ENCODE data around the gene ABHD10. TPM values are rescaled to one million over a fixed set of nuclear protein-coding genes. Genes with fewer than 3 reads are reported as not detected.

Gene ABHD10
- total RNA-seq, 4 donors from 2014 or later, result 13.2 to 21.7 (median 16.8) TPM

DNA sequence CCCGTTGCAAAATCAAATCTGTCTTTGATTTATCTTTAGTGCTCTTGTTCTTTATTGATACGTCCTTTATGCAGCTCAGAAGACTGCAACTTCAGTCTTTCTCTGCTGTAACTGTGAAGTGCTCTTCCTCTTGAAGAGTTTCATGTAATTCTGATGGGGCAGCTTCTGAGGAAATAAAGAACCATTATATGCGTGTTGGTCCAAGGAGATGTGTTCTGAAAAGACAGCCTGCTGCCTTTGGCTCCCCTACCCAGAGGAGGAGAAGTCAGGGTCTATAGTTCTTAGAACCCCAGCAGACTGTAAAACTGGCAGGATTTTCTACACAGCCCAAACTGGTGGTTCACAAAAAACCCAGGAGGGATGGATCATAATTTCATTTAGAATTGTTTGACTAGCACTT is 22.4 kb upstream of the ABHD10 start:
- intact Hi-C loops (cut with DNase I; ENCODE audit: low total_unique reads), result no loop called here
- no peak for DNase-seq (ENCODE audit: low spot score in 2 of 2)
- TF ChIP-seq POLR2A (IDR thresholded peaks at IDR 0.05), result no peak
- TF ChIP-seq, protein P1, sequence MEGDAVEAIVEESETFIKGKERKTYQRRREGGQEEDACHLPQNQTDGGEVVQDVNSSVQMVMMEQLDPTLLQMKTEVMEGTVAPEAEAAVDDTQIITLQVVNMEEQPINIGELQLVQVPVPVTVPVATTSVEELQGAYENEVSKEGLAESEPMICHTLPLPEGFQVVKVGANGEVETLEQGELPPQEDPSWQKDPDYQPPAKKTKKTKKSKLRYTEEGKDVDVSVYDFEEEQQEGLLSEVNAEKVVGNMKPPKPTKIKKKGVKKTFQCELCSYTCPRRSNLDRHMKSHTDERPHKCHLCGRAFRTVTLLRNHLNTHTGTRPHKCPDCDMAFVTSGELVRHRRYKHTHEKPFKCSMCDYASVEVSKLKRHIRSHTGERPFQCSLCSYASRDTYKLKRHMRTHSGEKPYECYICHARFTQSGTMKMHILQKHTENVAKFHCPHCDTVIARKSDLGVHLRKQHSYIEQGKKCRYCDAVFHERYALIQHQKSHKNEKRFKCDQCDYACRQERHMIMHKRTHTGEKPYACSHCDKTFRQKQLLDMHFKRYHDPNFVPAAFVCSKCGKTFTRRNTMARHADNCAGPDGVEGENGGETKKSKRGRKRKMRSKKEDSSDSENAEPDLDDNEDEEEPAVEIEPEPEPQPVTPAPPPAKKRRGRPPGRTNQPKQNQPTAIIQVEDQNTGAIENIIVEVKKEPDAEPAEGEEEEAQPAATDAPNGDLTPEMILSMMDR (IDR thresholded peaks at IDR 0.05), result no peak
- H3K4me3 ChIP-seq (ENCODE audit: low read depth, poor library complexity, severe bottlenecking), result no peak overlapping the region
- 51 to 54% methylated on average over 3 of the region's 3 CpGs for WGBS, 2 donors

- TF ChIP-seq, protein P1 (IDR thresholded peaks at IDR 0.05), result no peak
- TF ChIP-seq POLR2A (IDR thresholded peaks at IDR 0.05), result no peak
- no peak for DNase-seq (ENCODE audit: low spot score in 2 of 2)
- no peak overlapping the region for H3K4me3 ChIP-seq (ENCODE audit: low read depth, poor library complexity, severe bottlenecking)
- WGBS, 2 donors, result 69 to 72% methylated on average over 4 of the region's 4 CpGs
- intact Hi-C loops (cut with DNase I; ENCODE audit: low total_unique reads), result no loop called here
Observed at GRCh38 chr3:111956995-111957734, 21.7 kb upstream of the ABHD10 start.

- WGBS, 2 donors, result 66 to 73% methylated on average over 3 of the region's 3 CpGs
- no peak for DNase-seq (ENCODE audit: low spot score in 2 of 2)
- intact Hi-C loops (cut with DNase I; ENCODE audit: low total_unique reads), result loop anchor here (10.0 kb wide), 1 partner anchor 97 kb away; no protein-coding TSS in a partner anchor
- H3K4me3 ChIP-seq (ENCODE audit: low read depth, poor library complexity, severe bottlenecking), result no peak overlapping the region
- no peak for TF ChIP-seq POLR2A (IDR thresholded peaks at IDR 0.05)
- TF ChIP-seq, protein P1 (IDR thresholded peaks at IDR 0.05), result no peak
Observed at GRCh38 chr3:111961461-111962164, 17.2 kb upstream of the ABHD10 start.

- 72 to 74% methylated on average over 1 of the region's 1 CpG for WGBS, 2 donors
- DNase-seq (ENCODE audit: low spot score in 2 of 2), result no peak
- TF ChIP-seq POLR2A (IDR thresholded peaks at IDR 0.05), result no peak
- TF ChIP-seq, protein P1 (IDR thresholded peaks at IDR 0.05), result no peak
- intact Hi-C loops (cut with DNase I; ENCODE audit: low total_unique reads), result loop anchor here (10.0 kb wide), 1 partner anchor 99 kb away; no protein-coding TSS in a partner anchor
- H3K4me3 ChIP-seq (ENCODE audit: low read depth, poor library complexity, severe bottlenecking), result no peak overlapping the region
Observed at GRCh38 chr3:111963424-111963823, 15.4 kb upstream of the ABHD10 start.

GRCh38 chr3:111965484-111965883 is 13.3 kb upstream of the ABHD10 start:
- H3K4me3 ChIP-seq (ENCODE audit: low read depth, poor library complexity, severe bottlenecking), result no peak overlapping the region
- TF ChIP-seq, protein P1 (IDR thresholded peaks at IDR 0.05), result no peak
- no peak for TF ChIP-seq POLR2A (IDR thresholded peaks at IDR 0.05)
- no peak for DNase-seq (ENCODE audit: low spot score in 2 of 2)
- WGBS, 2 donors, result 93 to 95% methylated on average over 2 of the region's 2 CpGs
- intact Hi-C loops (cut with DNase I; ENCODE audit: low total_unique reads), result loop anchor here (5.0 to 10.0 kb wide), 2 partner anchors 101 to 248 kb away; no protein-coding TSS in a partner anchor

Measured in lower leg skin (tissue), 4 donors.